HG03139 (cell line): ENCODE results near the gene LRP1B.

ENCODE experiments used
- ATAC-seq: cut with Tn5 transposase; IDR thresholded peaks from one replicate; pipeline ENCODE4 v1.9.1; 2021; ENCODE audit not compliant: unreplicated experiment

Gene LRP1B

DNA sequence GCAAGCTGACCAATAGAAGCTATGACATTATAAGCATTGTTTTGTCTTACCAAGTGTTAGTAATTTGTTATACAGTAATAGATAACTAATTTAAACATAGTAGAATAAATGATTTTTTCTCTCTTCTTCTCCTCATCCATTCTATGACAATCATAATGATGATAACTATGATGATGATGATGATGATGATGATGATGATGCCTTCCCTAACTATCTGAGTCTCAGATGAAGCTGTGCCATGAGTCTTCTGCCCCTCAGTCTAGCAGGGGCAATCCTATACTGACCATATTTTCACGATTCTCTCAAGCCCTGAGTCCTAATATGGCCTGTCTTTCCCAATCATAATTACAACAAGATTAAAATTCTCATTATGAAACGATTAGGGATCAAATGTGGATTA lies 1369.0 kb downstream of the LRP1B start:
- no peak for ATAC-seq

DNA sequence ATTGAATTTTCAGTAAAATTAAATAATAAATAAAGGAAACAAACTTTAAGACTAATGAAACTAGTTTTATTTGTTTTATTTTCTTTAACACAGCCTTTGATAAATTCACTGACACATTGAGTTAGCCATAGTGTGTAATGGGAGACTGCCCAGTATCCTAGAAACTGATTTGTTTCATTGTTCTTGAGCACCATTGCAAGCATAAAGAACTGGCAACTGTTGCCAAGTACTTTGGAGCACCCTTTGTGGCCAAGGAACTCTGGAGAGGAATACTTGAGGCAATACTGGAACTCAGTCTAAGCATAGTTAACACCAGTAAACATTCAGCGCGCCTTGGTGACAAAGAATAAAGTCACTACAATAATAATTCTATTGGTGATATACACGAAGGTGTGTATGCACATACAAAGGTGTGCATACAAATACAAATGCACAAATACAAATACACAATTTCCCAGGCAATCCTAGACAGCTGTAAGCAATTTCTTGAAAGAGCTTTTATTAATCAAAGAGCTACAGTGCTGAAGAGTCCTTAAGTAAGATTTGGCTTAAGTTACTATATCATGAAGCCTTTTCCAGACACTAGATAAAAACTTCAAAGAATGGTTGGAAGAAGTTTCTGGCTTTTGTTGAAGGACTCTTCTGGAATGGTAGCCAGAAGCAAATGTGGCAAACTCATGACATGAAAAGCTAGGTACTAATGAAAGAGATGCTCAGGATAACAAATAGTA lies 1371.2 kb downstream of the LRP1B start:
- ATAC-seq, result no peak

DNA sequence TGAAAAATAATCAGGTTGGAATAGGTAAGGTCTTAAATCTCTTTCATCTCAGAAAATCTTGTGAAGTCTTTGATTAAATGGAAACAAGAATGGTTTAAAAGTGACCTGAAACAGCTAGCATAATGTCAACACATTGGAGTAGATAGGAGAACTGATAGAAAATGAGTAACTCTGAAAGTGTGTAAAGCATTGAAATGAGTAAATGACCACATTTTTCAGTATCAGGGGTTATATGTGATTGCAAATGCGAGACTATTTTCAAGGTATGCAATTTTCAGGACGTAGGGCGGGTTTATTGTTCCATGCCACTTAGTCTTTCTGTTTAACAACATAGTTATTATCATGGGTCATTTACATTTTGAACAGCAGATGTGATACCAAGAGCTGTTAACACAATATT lies 1383.2 kb downstream of the LRP1B start:
- ATAC-seq, result no peak

DNA sequence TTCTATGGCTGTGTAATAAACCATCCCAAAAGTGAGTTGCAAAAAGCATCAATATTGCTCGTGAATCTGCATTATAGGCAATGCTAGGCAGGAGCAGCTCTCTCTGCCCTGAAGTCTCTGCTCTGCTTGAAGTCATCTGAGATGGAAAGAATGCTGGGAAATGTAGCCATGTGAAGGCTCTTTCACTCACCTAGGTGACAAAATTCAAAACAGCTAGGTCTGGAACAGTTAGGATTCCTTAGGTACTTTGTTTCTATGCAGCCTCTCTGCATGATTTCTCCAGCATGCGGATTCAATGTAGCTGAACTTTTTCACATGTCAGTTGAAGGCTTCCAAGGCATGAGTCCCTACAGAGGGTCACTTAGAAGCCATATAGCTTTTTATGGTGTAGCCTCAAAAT lies 1383.7 kb downstream of the LRP1B start:
- no peak for ATAC-seq

DNA sequence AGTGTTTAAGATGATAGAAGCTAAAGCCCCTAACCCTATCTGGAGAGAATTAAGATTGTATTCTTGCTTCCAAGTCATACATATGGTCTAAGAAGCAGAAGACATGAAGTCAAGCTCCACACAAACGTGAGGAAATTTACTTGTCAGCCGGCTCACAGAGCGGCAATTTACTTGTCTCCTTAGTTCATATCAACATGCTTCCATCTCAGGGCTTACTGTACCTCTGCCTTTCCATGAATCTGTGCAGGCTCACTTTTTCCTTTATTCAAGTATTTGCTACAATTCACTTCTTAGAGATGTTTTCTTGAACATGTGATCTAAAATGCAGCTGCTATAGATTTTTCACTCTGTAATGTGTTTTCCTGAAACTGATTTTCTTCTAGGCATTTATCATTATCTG lies 1386.4 kb downstream of the LRP1B start:
- no peak for ATAC-seq

DNA sequence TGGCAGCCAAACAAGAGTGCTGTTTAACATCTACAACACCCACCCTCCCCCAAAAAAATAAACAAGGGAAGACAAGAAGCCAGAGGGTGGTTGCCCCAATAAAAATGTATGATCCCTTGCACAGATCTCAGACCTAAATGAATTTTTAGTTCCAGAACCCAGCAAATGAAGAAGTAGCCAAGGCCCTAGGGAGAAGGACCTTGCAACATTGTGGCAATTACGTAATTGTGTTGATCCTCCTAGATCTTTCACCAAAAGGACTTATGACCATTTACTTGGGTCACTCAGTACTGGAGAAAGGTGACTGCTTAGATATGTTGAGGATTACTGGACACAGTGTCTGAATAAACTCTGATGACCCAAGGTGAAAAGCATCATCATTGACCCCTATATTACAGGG lies 1393.8 kb downstream of the LRP1B start:
- no peak for ATAC-seq

DNA sequence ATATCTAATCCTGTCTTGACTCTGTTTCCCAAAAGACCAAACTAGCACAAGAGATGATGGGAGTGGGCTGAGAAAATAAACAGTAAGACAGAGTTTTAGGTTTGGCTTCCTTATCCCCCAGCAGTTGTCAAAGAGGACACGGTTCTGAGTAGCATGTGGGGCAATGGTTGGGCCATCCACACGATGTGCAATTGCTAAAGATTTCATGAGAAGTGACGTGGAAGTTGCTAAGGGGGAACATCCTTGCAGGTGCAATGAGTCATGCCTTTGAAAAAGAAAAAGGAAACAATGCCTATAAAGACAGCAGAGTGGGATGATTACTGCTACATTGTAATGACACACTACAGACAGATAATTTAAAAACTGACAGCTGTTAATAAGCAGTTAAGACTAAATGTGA lies 1395.8 kb downstream of the LRP1B start:
- ATAC-seq, result no peak

DNA sequence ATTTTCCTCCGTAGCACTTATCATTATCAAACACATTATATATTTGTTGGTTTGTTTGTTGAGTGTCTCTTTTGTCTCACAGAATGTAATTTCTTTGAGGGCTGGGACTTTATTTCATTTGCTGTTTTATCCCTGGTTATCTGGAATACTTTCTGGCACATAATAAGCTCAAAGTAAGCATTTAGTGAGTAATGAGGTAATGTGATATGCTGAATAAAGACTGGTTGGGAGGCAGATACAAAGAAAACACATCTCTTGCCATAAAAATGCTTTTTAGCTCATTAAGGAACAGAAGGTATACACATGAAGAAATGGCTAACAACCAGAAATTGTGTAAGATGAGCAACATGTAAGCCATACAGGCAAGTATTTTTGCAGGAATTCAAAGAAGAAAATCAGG lies 1411.8 kb downstream of the LRP1B start:
- ATAC-seq, result no peak

DNA sequence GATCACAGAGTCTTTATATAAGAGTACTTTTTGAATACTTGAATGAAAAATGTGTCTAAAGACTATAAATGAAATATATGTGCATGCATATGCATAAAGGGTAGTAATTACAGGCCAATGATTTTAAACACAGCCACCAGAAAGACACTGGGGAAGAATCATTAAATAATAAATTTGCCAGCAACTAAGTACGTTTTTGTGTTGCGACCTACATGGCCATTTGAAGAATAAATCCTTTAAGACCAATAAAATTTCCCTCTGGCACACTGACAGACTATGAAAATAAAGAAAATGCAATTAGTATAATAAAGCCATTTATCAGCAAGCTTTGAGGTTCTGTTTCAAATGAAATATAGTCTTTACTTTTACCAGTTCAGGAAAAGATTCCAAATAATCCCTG lies 1413.3 kb downstream of the LRP1B start:
- ATAC-seq, result no peak

DNA sequence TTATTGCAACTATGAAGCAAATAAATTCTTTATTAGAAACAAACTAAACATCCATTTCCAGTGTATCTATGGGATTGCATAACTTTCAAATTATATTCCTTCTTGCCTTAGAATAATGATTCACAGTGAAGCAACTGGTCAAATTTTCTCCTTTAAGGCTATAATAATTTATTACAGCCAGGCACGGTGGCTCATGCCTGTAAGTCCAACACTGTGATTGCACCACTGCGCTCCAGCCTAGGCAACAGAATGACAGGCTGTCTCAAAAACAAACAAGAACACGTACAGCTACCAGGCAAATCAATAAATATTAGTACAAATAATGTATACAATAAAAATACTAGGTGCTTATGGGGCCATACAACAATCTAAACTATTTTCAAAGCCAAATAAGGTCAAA lies 1416.2 kb downstream of the LRP1B start:
- no peak for ATAC-seq

DNA sequence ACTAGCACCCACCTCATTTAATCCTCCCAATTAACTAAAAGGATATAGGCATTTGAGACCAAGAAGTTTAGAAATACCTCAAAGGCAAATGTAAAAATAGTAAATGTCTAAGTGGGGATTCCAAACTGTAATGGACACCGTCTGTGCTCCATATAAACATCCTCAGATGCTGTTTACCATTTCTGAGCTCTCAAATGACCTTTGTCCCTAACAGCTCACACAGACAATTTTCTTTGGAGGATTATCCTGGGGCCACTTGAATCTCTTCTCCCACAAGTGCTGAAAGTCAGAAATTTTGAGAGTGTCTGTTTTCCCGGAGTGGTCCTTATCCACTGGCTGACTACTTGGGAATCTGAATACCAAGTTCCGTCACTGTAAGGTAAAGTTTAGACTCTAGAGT lies 1418.9 kb downstream of the LRP1B start:
- ATAC-seq, result no peak

DNA sequence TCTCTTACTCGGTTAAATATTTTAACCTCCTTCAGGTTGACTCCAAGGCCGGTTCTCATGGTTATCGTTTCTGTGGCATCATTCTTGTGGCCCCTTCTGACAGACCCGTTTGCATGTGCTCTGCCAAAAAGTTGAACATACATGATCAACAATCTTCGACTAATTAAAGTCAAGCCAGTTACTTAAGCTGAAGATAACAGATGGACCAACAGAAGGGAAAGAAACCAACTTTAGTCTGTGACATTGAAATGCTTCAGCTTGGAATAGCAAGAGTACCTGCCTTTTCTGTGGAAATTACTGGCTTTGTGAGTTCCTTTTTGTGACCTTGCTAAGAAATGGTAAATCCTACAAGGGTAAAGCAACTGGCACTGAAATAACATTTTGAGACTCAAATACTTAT lies 1429.1 kb downstream of the LRP1B start:
- no peak for ATAC-seq

DNA sequence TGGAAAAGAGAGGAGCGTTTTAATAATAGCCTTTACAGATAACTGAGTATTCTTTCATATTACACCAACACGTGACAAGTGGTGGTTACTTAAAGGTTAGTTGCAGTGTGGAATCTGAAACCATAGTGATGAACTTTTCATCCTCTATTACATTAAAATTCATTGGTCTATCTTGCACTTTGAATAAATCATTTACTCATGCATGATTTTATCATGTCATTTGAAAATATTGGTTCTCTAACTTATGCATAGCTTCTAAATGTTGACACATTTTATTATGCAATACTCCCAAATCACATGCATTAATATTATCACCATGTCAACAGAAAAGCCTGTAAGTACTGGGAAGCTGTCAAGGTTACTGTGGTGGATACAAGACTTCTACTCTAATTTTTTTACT lies 1432.2 kb downstream of the LRP1B start:
- no peak for ATAC-seq

DNA sequence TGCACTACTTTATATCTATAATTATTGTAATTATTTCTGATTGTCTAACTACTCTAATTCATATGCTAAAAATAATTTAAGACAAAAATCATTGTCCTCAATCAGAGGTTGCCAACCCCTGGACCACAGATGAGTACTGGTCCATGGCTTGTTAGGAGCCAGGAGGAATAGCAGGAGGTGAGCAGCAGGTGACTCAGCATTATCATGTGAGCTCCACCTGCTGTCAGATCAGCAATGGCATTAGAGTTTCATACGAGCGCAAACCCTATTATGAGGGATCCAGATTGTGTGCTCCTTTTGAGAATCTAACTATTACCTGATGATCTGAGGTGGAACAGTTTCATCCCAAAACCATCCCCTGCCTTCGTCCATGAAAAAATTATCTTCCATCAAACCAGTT lies 1434.4 kb downstream of the LRP1B start:
- ATAC-seq, result no peak

DNA sequence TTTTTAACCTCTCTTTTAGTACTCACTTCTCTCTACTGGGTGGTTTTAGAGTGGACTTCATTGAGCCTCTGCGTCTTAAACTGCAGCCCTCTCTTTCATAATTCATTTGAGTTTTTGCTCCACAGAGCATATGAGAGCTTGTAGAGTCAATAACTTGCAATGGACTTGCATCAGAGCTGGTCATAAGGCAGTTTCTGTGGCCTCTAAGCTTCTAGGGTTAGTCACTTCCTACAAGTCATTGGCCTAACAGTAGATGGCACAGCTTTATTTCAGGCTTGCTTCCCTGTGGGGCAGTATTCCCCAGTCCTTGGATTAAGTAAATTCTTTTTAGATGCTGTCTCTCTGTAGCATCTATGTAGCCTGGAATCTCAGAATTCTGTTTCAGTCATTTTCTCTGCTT lies 1435.7 kb downstream of the LRP1B start:
- ATAC-seq, result no peak

DNA sequence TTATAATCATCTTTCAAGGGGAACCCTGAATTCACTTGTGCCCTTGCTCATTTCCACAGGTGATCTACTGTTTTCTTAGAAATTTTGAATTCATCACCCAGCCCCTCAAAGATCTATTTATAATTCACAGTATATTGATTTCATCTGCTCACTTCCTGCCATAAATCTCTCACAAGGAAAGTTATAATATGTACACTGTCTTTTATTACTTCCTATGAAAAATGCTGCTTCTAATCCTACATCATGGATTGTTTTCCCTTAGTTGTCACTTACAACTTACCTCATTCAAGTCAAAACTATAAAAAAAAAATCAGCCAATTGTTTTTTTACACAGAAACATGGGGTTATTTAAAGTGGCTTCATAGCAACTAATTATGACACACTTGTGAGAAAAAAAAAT lies 1443.0 kb downstream of the LRP1B start:
- ATAC-seq, result no peak

DNA sequence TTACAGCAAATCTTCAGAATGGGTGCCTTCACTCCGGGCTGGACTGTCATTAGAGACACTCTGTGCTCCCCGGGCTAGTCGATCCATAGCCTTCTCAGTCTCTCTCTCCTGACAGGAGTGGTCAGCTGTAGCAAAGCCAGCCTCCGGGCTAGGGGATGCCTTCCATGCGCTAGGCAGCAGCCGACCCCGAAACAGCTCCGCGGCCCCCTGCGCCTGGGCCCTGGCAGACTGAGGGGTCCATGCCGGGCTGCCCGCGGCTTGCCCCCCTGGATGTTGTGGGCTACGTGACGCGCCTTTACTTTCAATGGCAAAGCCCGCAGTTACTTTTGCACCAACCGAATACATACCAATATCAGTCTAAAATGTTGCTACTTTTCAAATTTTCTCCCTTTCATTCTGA lies 1447.2 kb downstream of the LRP1B start:
- no peak for ATAC-seq

DNA sequence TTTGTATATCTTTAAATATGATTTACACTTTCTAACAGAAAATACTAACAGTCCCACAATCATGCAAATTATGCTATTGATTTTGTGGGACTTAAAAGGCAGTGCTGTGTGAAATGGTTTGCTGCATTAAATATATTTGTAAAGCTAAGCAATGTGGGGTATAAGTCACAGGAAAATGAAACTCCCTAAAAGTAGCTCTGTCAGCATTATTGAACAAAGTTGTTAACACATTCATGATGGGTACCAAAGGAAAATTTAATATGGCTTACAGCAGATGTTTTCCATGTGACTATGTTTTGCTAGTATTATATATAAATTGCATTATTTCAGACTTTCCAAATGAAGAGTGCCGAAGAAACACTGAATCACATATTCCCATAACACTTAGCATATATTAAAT lies 1450.0 kb downstream of the LRP1B start:
- no peak for ATAC-seq

DNA sequence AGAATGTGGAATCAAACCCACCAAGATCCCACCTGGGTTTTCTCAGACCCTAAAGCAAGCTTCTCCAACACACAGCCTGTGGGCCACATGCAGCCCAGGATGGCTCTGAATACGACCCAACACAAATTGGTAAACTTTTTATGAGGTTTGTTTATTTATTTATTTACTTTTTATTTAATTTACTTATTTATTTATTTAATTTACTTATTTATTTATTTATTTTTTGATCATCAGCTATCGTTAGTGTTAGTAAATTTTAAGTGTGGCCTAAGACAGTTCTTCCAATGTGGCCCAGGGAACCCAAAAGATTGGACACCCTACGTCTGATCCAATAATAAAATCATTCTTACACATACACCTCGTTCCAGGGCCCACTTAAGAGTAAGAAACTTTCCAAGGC lies 1451.1 kb downstream of the LRP1B start:
- no peak for ATAC-seq

DNA sequence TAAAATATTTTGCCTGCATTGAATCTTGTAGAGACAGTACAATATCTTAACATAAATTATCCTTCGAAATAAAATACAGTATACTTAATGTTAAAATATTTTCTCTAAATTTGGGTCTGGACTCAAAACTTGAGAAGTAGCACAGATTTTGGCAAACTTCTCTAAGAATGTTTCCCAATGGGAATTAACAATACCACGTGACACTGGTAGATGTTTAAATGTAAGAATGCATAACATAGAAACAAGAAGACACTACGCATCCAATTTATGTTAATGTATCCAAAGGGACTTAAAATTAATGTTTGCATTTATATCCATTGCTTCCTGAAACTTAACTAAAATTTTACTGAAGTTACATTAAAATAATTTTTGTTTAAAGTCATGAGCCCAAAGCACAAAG lies 1460.9 kb downstream of the LRP1B start:
- no peak for ATAC-seq

DNA sequence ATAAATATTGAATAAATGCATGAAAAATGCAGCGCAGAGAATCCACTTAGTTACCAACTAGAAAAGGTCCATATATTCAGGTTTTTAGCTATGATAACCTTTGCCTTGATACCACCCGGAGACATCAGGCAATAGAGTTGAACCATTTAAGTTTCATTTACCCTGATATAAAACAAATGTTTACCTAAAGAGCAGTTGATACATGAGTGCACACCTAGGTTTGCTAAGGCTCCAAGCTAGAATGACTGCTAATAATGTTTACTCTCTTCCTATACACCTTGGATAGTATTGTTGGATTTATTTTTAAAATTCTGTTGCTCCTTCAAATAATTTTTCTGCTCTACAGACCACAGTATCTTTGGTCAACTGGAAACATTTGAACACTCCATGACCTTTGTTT lies 1463.6 kb downstream of the LRP1B start:
- ATAC-seq, result no peak

DNA sequence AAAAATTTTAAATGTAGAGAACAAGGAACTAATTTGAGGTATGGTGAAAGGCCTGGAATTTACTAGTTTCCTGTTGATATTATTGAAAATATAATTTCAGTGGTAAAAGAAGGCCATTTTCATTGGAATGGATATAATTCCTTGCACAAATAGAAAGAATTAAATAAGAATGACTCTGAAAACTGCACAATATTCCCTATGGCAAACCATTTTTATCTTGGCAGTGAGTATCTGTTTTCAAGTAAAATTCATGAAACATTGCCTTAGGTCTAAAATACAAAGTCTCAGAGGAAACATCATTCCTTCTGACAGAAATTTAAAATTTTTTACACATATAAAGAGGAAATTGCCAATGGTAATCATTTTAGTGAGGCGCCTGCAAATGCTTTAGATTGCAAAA lies 1468.3 kb downstream of the LRP1B start:
- ATAC-seq, result no peak
